PC-9 (cell line): ENCODE data around the gene NYAP1. TPM values are rescaled to one million over a fixed set of nuclear protein-coding genes. Genes with fewer than 3 reads are reported as not detected.

Experiments used
- BruUV-seq: library from RNA; stranded (reverse); fragments of 400-500 nt; replicated peaks from 2 replicates; lab custom pipeline; 2021; lab: Mats Ljungman, UMichigan
- CTCF ChIA-PET: fragments of 300-600 bp; sonication (Branson Sonifier 250); formaldehyde crosslinking; loops from one replicate; lab custom pipeline; 2022; ENCODE audit warnings: antibody characterized with exemption; lab: Charles Lee
- POLR2A ChIA-PET: fragments of 300-600 bp; sonication (Branson Sonifier 250); formaldehyde crosslinking; loops from one replicate; lab custom pipeline; 2022; ENCODE audit warnings: antibody characterized with exemption; ENCODE audit not compliant: unreplicated experiment; lab: Charles Lee
- DNase-seq, 2 experiments: peaks; one replicate each; pipeline versions ENCODE4 v3.0.0 to v3.0.0-alpha.2; 2015 to 2022; ENCODE audit warnings: mixed read lengths in 1 of 2
- H2AFZ ChIP-seq: fragments of 200-600 bp; sonication (generic); 2 replicates; pipeline ENCODE4 v1.8.1; 2017; ENCODE audit warnings: antibody characterized with exemption
- H3F3A ChIP-seq: fragments of 200-600 bp; sonication (generic); 2 replicates; pipeline ENCODE4 v1.8.1; 2017; ENCODE audit warnings: antibody characterized with exemption, mild to moderate bottlenecking, low read depth; ENCODE audit not compliant: insufficient read depth
- H3K27ac ChIP-seq: fragments of 200-600 bp; sonication (generic); 2 replicates; pipeline ENCODE4 v1.6.1; 2016; ENCODE audit warnings: mixed run types
- H3K27me3 ChIP-seq: fragments of 200-600 bp; sonication (generic); 2 replicates; pipeline ENCODE4 v1.6.1; 2016; ENCODE audit warnings: low read depth, mixed run types; ENCODE audit not compliant: insufficient read depth
- H3K36me3 ChIP-seq: fragments of 200-600 bp; sonication (generic); 2 replicates; pipeline ENCODE4 v1.6.1; 2016; ENCODE audit warnings: low read depth, mixed run types
- H3K4me1 ChIP-seq: fragments of 200-600 bp; sonication (generic); replicated peaks from 2 replicates; pipeline ENCODE4 v1.6.1; 2016; ENCODE audit warnings: mixed run types; ENCODE audit not compliant: insufficient read depth
- H3K4me2 ChIP-seq: fragments of 200-600 bp; sonication (generic); 2 replicates; pipeline ENCODE4 v1.6.1; 2017; ENCODE audit warnings: mixed run types
- H3K4me3 ChIP-seq: fragments of 200-600 bp; sonication (generic); 2 replicates; pipeline ENCODE4 v1.6.1; 2016; ENCODE audit warnings: mixed run types
- H3K79me2 ChIP-seq: fragments of 200-600 bp; sonication (generic); 2 replicates; pipeline ENCODE4 v1.6.1; 2017; ENCODE audit warnings: low read depth, mixed run types
- H3K9me2 ChIP-seq: fragments of 200-600 bp; sonication (generic); 2 replicates; pipeline ENCODE4 v1.8.1; 2017; ENCODE audit warnings: mild to moderate bottlenecking; ENCODE audit not compliant: insufficient read depth
- H3K9me3 ChIP-seq: fragments of 200-600 bp; sonication (generic); 2 replicates; pipeline ENCODE4 v1.8.1; 2016; ENCODE audit warnings: low read depth; ENCODE audit not compliant: insufficient read depth
- H4K20me1 ChIP-seq: fragments of 200-600 bp; sonication (generic); 2 replicates; pipeline ENCODE4 v1.8.1; 2017; ENCODE audit not compliant: insufficient read depth
- EZH2 ChIP-seq: fragments of 200-600 bp; sonication (generic); IDR thresholded peaks from 2 replicates; pipeline ENCODE4 v1.8.0; 2017; ENCODE audit warnings: antibody characterized with exemption, low read depth
- intact Hi-C: fragments of 100-400 bp; cut with micrococcal nuclease; formaldehyde crosslinking; loops from one replicate; pipeline ENCODE4 v1.10.0; 2022; ENCODE audit not compliant: unreplicated experiment
- total RNA-seq: library from RNA; stranded (reverse); gene quantifications from 2 replicates; pipeline ENCODE4 v1.2.3, GENCODE V29; 2021
- TF ChIP-seq, protein P1 (sequence below): fragments of 200-600 bp; sonication (generic); conservative IDR thresholded peaks from 2 replicates; pipeline ENCODE4 v1.6.1; 2017; ENCODE audit warnings: mixed run types, antibody characterized with exemption, mild to moderate bottlenecking, moderate library complexity

Gene NYAP1
- total RNA-seq, 1 experiment from 2014 or later = 1.3 TPM

- no TSS peak for BruUV-seq
- POLR2A ChIA-PET = interaction anchor here (0.5 to 0.6 kb wide), 4 partner anchors 18 to 154 kb away, joined by 3 to 7 read pairs (median 4); partner anchors contain the start of gene MEPCE
- CTCF ChIA-PET = interaction anchor here (0.6 to 0.9 kb wide), 4 partner anchors 8 to 431 kb away, joined by 3 to 7 read pairs (median 4); no protein-coding TSS in a partner anchor
Measured at GRCh38 chr7:100455206-100455605, 28.5 kb upstream of the NYAP1 start.

DNA sequence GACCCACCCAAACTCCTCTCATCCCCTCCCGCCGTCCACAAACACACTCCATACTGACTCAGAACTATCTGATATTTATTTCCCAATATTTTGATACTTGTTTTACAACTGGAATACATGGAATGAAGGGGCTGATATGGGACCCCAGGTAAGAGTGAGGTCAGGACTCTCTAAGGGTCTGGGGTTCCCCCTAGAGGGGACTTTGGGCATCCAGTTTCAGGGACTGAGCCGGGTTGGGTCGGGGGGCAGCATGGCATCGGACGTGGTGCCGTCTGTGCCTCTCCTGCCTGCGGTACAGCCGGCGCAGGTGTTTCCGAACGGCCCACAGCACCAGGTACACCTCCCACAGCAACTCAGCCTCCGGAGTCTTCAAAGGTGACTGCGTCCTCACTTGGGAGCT lies 27.2 kb upstream of the NYAP1 start:
- Histone ChIP-seq H3K79me2 (no peaks in the 10 kb centered on the region), H3K27ac (no peak overlapping the region), H3K9me3 (no peaks in the 10 kb centered on the region), H3K36me3 (no peaks in the 10 kb centered on the region), H3K4me2 (no peak overlapping the region), H2AFZ (no peak overlapping the region), H4K20me1 (no peaks in the 10 kb centered on the region), H3K27me3 (no peaks in the 10 kb centered on the region), H3F3A (peaks cover 8% of the 10 kb centered on the region; the same call in 1 of the 2 replicates), H3K4me3 (no peak overlapping the region), H3K9me2 (no peaks in the 10 kb centered on the region), H3K4me1 (no peaks in the 10 kb centered on the region)
- ChIA-PET POLR2A (no interaction called here), CTCF (interaction anchor here (0.6 kb wide), 1 partner anchor 83 kb away, joined by 3 read pairs; the partner anchor contains the start of gene AGFG2)
- DNase-seq = no peak
- BruUV-seq = no TSS peak
- intact Hi-C loops = no loop called here
- TF ChIP-seq, protein P1, sequence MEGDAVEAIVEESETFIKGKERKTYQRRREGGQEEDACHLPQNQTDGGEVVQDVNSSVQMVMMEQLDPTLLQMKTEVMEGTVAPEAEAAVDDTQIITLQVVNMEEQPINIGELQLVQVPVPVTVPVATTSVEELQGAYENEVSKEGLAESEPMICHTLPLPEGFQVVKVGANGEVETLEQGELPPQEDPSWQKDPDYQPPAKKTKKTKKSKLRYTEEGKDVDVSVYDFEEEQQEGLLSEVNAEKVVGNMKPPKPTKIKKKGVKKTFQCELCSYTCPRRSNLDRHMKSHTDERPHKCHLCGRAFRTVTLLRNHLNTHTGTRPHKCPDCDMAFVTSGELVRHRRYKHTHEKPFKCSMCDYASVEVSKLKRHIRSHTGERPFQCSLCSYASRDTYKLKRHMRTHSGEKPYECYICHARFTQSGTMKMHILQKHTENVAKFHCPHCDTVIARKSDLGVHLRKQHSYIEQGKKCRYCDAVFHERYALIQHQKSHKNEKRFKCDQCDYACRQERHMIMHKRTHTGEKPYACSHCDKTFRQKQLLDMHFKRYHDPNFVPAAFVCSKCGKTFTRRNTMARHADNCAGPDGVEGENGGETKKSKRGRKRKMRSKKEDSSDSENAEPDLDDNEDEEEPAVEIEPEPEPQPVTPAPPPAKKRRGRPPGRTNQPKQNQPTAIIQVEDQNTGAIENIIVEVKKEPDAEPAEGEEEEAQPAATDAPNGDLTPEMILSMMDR = no peak
- no peak for TF ChIP-seq EZH2

More at GRCh38 chr7:100455206-100455605, 28.5 kb upstream of the NYAP1 start:
- H3F3A ChIP-seq = peaks cover 8% of the 10 kb centered on the region; the same call in 1 of the 2 replicates
- no peak overlapping the region for H3K4me2 ChIP-seq
- H3K27me3 ChIP-seq = no peaks in the 10 kb centered on the region
- H3K4me1 ChIP-seq = no peaks in the 10 kb centered on the region
- no peak for TF ChIP-seq EZH2
- TF ChIP-seq, protein P1 = no peak
- no peaks in the 10 kb centered on the region for H3K9me3 ChIP-seq
- no peak overlapping the region for H2AFZ ChIP-seq
- H3K36me3 ChIP-seq = no peaks in the 10 kb centered on the region
- H3K4me3 ChIP-seq = no peak overlapping the region
- no peaks in the 10 kb centered on the region for H3K9me2 ChIP-seq
- no peaks in the 10 kb centered on the region for H3K79me2 ChIP-seq
- H3K27ac ChIP-seq = no peak overlapping the region
- DNase-seq = no peak
- intact Hi-C loops = no loop called here
- no peaks in the 10 kb centered on the region for H4K20me1 ChIP-seq

- no peak overlapping the region for H3K4me3 ChIP-seq
Measured at GRCh38 chr7:100457033-100457432, 26.7 kb upstream of the NYAP1 start.

More at GRCh38 chr7:100457033-100457432, 26.7 kb upstream of the NYAP1 start:
- H3K9me2 ChIP-seq = no peaks in the 10 kb centered on the region
- ChIA-PET POLR2A (interaction anchor here (0.6 kb wide), 1 partner anchor 28 kb away, joined by 5 read pairs; no protein-coding TSS in a partner anchor), CTCF (interaction anchor here (0.6 to 0.7 kb wide), 3 partner anchors 82 to 624 kb away, joined by 3 to 8 read pairs (median 7); partner anchors contain the start of gene AGFG2)
- no peak overlapping the region for H3K27ac ChIP-seq
- BruUV-seq = no TSS peak
- DNase-seq = no peak
- H3K27me3 ChIP-seq = no peaks in the 10 kb centered on the region
- TF ChIP-seq EZH2 = no peak
- TF ChIP-seq, protein P1 = no peak
- no peaks in the 10 kb centered on the region for H3K9me3 ChIP-seq
- no peaks in the 10 kb centered on the region for H3K4me1 ChIP-seq
- peaks cover 8% of the 10 kb centered on the region; the same call in 1 of the 2 replicates for H3F3A ChIP-seq
- no peak overlapping the region for H2AFZ ChIP-seq
- H3K36me3 ChIP-seq = no peaks in the 10 kb centered on the region
- intact Hi-C loops = no loop called here
- H3K4me2 ChIP-seq = no peak overlapping the region
- no peaks in the 10 kb centered on the region for H3K79me2 ChIP-seq
- H4K20me1 ChIP-seq = no peaks in the 10 kb centered on the region
